GM12891 (cell line): ENCODE measurements around the gene FGD5. TPM values are rescaled to one million over a fixed set of nuclear protein-coding genes. Genes with fewer than 3 reads are reported as not detected.

Experiments
- DNase-seq: peaks from one replicate; pipeline ENCODE4 v3.0.0; 2011; ENCODE audit warnings: low spot score; ENCODE audit not compliant: insufficient read length
- FAIRE-seq: peaks from 2 replicates; lab custom pipeline; 2011; peaks lifted over from hg19 to GRCh38; lab: Jason Lieb, UNC
- PAX5 ChIP-seq: IDR thresholded peaks from 2 replicates; pipeline ENCODE4 v1.6.1; 2011; ENCODE audit warnings: low read length, moderate library complexity, mild to moderate bottlenecking; ENCODE audit not compliant: insufficient read depth, severe bottlenecking
- POLR2A ChIP-seq: IDR thresholded peaks from 2 replicates; pipeline ENCODE4 v1.6.1; 2011; ENCODE audit warnings: low read depth, low read length, control low read depth
- POLR2AphosphoS5 ChIP-seq: IDR thresholded peaks from 2 replicates; pipeline ENCODE4 v1.6.1; 2011; ENCODE audit warnings: low read depth, low read length, control low read depth
- POU2F2 ChIP-seq: IDR thresholded peaks from 2 replicates; pipeline ENCODE4 v1.6.1; 2011; ENCODE audit warnings: low read depth, mild to moderate bottlenecking, control low read depth, low read length, moderate library complexity
- SPI1 ChIP-seq: IDR thresholded peaks from 2 replicates; pipeline ENCODE4 v1.6.1; 2011; ENCODE audit warnings: low read depth, low read length, control low read depth
- TAF1 ChIP-seq: IDR thresholded peaks from 2 replicates; pipeline ENCODE4 v1.6.1; 2011; ENCODE audit warnings: low read depth, low read length, control low read depth
- polyA plus RNA-seq: library from polyadenylated mRNA; unstranded; fragments of >200 nt; gene quantifications from one replicate; pipeline ENCODE4 v1.2.1, GENCODE V29; 2012; ENCODE audit warnings: low read depth, missing spikeins, inconsistent platforms; ENCODE audit not compliant: missing spikeins

The FGD5 gene, protein sequence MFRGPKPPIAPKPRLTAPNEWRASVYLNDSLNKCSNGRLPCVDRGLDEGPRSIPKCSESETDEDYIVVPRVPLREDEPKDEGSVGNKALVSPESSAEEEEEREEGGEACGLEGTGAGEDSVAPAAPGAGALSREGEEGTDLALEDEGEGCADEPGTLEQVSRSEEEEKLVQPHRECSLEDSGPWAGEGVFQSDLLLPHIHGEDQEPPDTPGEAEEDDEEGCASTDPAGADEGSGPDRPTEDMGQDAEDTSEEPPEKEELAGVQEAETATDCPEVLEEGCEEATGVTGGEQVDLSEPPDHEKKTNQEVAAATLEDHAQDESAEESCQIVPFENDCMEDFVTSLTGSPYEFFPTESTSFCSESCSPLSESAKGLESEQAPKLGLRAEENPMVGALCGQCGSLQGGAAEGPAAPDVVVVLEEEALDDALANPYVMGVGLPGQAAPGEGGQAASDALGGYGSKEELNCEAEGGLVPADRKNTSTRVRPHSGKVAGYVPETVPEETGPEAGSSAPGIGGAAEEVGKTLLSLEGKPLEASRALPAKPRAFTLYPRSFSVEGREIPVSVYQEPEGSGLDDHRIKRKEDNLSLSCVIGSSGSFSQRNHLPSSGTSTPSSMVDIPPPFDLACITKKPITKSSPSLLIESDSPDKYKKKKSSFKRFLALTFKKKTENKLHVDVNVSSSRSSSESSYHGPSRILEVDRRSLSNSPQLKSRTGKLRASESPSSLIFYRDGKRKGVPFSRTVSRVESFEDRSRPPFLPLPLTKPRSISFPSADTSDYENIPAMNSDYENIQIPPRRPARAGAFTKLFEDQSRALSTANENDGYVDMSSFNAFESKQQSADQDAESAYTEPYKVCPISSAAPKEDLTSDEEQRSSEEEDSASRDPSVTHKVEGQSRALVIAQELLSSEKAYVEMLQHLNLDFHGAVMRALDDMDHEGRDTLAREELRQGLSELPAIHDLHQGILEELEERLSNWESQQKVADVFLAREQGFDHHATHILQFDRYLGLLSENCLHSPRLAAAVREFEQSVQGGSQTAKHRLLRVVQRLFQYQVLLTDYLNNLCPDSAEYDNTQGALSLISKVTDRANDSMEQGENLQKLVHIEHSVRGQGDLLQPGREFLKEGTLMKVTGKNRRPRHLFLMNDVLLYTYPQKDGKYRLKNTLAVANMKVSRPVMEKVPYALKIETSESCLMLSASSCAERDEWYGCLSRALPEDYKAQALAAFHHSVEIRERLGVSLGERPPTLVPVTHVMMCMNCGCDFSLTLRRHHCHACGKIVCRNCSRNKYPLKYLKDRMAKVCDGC (N-terminal part only)
- 0.10 TPM for polyA plus RNA-seq

- no peak for DNase-seq
- FAIRE-seq: no peak
- TF ChIP-seq SPI1 (no peak), PAX5 (no peak), POU2F2 (no peak), TAF1 (no peak), POLR2A (no peak), POLR2AphosphoS5 (no peak)
Measured at GRCh38 chr3:14818804-14819500, at the start of gene FGD5. Gene FGD5, plus strand, starts transcription at chr3:14818962. Its CDS starts 110 bp downstream, at chr3:14819072.

DNA sequence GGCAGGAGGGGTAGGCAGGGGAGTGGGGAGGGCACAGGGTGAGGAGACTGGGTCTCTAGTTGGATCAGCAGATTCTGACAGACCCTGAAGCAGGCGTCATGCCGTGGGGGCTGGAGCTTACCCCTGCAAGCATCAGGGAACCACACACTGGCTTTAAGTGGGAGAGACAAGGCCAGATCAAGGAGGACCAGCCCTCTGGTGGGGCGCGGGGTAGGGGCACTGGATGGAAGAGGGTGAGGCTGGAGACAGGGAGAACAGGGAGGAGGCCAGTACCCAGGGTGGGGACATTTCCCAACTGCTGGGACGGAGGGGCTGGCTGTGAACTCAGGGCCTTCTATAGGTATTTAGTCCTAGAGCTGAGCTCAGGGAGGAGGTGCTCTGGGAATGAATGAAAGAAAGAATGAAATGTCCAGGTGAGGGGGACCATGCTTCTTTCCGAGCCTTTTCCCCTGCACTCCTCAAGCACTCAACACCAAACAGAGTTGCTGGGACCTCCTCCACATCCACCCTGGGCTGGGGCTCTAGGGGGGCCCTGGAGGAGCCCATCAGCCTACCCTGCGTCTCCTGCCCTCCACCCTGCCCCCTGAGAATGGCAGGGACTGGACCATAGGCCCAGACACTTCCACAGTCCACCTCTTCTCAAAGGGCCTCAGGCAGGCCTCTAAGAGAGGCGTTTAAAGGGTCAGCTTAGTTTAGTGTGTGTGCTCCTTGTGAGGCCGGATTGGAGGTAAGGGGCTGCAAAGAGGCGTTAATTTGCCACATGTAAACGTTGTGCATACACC lies 49.0 kb upstream of the FGD5 start:
- no peak for FAIRE-seq
- no peak for DNase-seq
- no peak for TF ChIP-seq SPI1

- TF ChIP-seq PAX5: no peak
- TF ChIP-seq POU2F2: no peak
- no peak for TF ChIP-seq TAF1
- TF ChIP-seq SPI1: no peak
- TF ChIP-seq POLR2AphosphoS5: no peak
- no peak for TF ChIP-seq POLR2A
- no peak for DNase-seq
- FAIRE-seq: no peak
Measured at GRCh38 chr3:14770591-14770990, 48.2 kb upstream of the FGD5 start.

- no peak for DNase-seq
- TF ChIP-seq PAX5 (no peak), POLR2AphosphoS5 (no peak), SPI1 (no peak), POLR2A (no peak), TAF1 (no peak), POU2F2 (no peak)
- FAIRE-seq: no peak
Measured at GRCh38 chr3:14771593-14772497, 46.9 kb upstream of the FGD5 start.

DNA sequence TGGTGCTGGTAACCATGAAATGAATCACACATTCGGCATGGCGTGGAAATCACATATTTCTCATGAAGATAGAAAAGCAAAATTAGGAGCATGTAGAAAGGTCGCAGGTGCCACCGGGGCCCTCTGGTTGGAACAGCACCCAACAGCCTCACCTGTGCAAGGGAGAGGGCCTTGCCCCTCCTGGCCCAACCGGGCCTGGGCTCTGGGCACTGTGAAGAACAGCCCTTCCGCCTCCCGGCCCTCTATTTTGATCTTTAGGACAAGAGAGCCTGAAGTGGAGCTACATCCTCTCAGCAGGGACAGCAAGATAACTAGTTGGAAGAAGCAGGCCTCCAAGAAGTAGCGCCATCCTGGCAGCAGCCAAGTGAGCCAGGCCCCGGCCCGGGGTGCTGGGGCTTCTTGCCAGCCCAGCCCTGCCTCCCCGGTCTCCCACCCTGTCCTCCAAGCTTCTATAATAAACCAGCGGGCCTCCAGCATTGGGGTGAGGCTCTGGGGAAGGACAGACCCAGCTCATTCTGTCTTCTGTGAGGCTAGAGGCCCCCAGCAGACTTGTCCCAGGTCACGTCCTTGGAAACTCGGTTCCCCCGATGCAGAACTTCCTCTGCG lies 46.1 kb upstream of the FGD5 start:
- no peak for DNase-seq
- no peak for TF ChIP-seq POU2F2
- no peak for FAIRE-seq

DNA sequence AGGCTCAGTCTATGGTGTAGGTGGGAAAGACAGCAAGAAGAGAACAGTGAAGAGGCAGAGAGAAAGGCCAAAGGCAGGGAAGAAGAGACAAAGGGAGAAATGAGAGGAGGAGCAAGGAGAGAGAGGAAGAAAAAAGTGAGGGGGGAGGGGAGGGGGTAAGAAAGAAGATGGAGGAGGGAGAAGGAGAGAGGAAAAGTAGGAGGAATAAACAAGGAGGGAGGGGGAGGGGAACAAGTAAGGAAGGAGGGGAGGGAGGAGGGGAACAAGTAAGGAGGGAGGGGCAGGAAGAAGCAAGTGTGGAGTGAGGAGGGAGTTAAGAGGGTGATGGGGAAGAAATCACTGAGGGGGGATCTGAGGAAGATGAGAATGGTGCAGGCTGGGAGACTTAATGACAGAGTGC lies 45.5 kb upstream of the FGD5 start:
- TF ChIP-seq TAF1: no peak
- no peak for TF ChIP-seq SPI1
- FAIRE-seq (no peak), DNase-seq (no peak)

- DNase-seq (no peak), FAIRE-seq (no peak)
- TF ChIP-seq POU2F2 (no peak), POLR2A (no peak), POLR2AphosphoS5 (no peak), PAX5 (no peak), SPI1 (no peak), TAF1 (no peak)
Measured at GRCh38 chr3:14773691-14774128, 45.1 kb upstream of the FGD5 start.

DNA sequence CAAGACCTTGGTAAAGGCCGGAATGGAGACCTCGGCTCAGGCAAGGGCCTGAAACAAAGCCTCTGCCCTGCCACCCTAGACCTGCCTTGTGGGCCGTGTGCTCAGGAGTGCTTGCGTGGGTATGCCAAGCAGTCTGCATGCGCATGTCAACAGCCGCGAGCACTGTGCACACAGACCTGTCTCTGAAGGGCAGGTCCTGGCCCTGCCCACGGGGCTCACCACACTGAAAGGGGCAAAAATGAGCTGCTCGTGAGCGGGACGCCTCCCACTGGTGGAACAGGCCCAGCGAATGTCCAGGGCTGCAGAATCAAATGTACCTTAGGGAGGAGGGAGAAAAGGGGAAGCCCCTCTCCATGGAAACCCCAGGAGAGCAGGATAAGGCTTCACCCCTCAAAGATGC lies 44.3 kb upstream of the FGD5 start:
- FAIRE-seq (no peak), DNase-seq (no peak)
- TF ChIP-seq TAF1 (no peak), POLR2A (no peak), PAX5 (no peak), POU2F2 (no peak), SPI1 (no peak), POLR2AphosphoS5 (no peak)
